ENCODE data around the gene MRPL52.
"Not testable (repeated sequence)": the region's sequence is repeated elsewhere in the genome, so short reads cannot be mapped to it uniquely, and the experiment has no call there.

GRCh38 chr14:22829076-22829660, 519 bp upstream of the MRPL52 start:
- TF ChIP-seq CTCF (conservative IDR thresholded peaks at IDR 0.05; ENCODE audit: low read depth, low read length); EZH2 (IDR thresholded peaks at IDR 0.05; ENCODE audit: low read length, unreplicated experiment): not testable (repeated sequence)

Data from PC-3 (cell line).